ENCODE results near the gene MYO9B. TPM values are rescaled to one million over a fixed set of nuclear protein-coding genes. Genes with fewer than 3 reads are reported as not detected.

Gene MYO9B
- total and polyA plus RNA-seq, 2 of the 13 experiments (the other 11 are each of a cell fraction or from before 2014, with no cell fraction given): 18.0 to 18.3 TPM

- TF ChIP-seq, protein P1, sequence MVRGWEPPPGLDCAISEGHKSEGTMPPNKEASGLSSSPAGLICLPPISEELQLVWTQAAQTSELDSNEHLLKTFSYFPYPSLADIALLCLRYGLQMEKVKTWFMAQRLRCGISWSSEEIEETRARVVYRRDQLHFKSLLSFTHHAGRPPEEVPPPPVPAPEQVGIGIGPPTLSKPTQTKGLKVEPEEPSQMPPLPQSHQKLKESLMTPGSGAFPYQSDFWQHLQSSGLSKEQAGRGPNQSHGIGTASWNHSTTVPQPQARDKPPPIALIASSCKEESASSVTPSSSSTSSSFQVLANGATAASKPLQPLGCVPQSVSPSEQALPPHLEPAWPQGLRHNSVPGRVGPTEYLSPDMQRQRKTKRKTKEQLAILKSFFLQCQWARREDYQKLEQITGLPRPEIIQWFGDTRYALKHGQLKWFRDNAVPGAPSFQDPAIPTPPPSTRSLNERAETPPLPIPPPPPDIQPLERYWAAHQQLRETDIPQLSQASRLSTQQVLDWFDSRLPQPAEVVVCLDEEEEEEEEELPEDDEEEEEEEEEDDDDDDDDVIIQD (CRISPR knock-in tag; IDR thresholded peaks at IDR 0.05; ENCODE audit: low read depth): no peak
- TF ChIP-seq MYC (CRISPR knock-in tag; IDR thresholded peaks at IDR 0.05; ENCODE audit: borderline replicate concordance) (no peak), TBX2 (CRISPR knock-in tag; IDR thresholded peaks at IDR 0.05; ENCODE audit: borderline replicate concordance) (no peak), ZNF224 (CRISPR knock-in tag; IDR thresholded peaks at IDR 0.05) (no peak), ZNF431 (CRISPR knock-in tag; IDR thresholded peaks at IDR 0.05; ENCODE audit: borderline replicate concordance, low read depth) (no peak), ZNF329 (CRISPR knock-in tag; IDR thresholded peaks at IDR 0.05; ENCODE audit: low read depth) (no peak), ZFP90 (CRISPR knock-in tag; IDR thresholded peaks at IDR 0.05; ENCODE audit: borderline replicate concordance) (no peak), FOXK1 (CRISPR knock-in tag; IDR thresholded peaks at IDR 0.05; ENCODE audit: borderline replicate concordance, low read depth) (no peak), ZNF510 (CRISPR knock-in tag; IDR thresholded peaks at IDR 0.05; ENCODE audit: low read depth) (no peak), TEAD3 (CRISPR knock-in tag; optimal IDR thresholded peaks at IDR 0.05; ENCODE audit: borderline replicate concordance) (no peak), ZFP1 (CRISPR knock-in tag; IDR thresholded peaks at IDR 0.05) (no peak), PHB2 (IDR thresholded peaks at IDR 0.05; ENCODE audit: partially characterized antibody) (no peak), ZNF10 (CRISPR knock-in tag; IDR thresholded peaks at IDR 0.05; ENCODE audit: borderline replicate concordance, low read depth) (no peak)
- TF ChIP-seq, protein P2, sequence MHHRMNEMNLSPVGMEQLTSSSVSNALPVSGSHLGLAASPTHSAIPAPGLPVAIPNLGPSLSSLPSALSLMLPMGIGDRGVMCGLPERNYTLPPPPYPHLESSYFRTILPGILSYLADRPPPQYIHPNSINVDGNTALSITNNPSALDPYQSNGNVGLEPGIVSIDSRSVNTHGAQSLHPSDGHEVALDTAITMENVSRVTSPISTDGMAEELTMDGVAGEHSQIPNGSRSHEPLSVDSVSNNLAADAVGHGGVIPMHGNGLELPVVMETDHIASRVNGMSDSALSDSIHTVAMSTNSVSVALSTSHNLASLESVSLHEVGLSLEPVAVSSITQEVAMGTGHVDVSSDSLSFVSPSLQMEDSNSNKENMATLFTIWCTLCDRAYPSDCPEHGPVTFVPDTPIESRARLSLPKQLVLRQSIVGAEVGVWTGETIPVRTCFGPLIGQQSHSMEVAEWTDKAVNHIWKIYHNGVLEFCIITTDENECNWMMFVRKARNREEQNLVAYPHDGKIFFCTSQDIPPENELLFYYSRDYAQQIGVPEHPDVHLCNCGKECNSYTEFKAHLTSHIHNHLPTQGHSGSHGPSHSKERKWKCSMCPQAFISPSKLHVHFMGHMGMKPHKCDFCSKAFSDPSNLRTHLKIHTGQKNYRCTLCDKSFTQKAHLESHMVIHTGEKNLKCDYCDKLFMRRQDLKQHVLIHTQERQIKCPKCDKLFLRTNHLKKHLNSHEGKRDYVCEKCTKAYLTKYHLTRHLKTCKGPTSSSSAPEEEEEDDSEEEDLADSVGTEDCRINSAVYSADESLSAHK (CRISPR knock-in tag; IDR thresholded peaks at IDR 0.05; ENCODE audit: borderline replicate concordance): no peak
- TF ChIP-seq, protein P3, sequence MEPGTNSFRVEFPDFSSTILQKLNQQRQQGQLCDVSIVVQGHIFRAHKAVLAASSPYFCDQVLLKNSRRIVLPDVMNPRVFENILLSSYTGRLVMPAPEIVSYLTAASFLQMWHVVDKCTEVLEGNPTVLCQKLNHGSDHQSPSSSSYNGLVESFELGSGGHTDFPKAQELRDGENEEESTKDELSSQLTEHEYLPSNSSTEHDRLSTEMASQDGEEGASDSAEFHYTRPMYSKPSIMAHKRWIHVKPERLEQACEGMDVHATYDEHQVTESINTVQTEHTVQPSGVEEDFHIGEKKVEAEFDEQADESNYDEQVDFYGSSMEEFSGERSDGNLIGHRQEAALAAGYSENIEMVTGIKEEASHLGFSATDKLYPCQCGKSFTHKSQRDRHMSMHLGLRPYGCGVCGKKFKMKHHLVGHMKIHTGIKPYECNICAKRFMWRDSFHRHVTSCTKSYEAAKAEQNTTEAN (CRISPR knock-in tag; conservative IDR thresholded peaks at IDR 0.05): no peak
Observed at GRCh38 chr19:17037184-17037583, 38.4 kb upstream of the MYO9B start (continued).
